ENCODE results near the gene MAST4.

MAST4 gene

DNA sequence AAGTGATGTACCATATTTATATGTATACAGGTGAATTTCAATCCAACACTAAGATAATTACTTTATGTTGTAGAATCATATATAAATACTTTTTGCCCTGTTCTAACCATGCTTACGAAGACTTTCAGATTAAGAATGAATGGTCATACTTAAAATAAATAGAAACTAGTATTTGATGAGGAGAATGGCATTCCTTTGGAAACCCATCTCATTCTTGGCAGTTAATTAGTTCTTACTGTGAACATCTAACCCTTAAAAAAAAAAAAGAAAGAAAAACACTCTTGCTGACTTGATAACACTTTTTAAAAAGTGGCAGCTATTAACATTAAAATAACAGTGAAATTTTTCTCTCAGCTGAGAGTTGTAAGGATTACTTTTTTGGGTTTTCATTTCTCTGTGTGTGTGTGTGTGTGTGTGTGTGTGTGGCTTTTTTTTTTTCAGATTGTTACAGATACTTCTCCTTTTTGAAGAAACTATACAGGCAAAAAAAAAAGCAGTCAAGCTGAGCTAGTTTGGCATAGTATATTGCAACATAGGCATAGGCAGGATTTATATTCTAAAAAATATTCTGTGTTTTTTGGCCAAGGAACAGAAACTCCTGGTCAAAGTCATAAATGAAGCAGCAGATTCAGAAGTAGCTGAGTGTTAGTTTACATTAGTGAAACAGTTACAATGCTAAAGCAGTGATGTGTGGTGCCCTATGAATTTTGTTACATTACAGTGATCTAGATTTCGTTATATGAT lies 436.9 kb downstream of the MAST4 start:
- no peak for DNase-seq (ENCODE audit: low read depth, low spot score)
- H3K9ac ChIP-seq (ENCODE audit: insufficient read length): no peak overlapping the region

DNA sequence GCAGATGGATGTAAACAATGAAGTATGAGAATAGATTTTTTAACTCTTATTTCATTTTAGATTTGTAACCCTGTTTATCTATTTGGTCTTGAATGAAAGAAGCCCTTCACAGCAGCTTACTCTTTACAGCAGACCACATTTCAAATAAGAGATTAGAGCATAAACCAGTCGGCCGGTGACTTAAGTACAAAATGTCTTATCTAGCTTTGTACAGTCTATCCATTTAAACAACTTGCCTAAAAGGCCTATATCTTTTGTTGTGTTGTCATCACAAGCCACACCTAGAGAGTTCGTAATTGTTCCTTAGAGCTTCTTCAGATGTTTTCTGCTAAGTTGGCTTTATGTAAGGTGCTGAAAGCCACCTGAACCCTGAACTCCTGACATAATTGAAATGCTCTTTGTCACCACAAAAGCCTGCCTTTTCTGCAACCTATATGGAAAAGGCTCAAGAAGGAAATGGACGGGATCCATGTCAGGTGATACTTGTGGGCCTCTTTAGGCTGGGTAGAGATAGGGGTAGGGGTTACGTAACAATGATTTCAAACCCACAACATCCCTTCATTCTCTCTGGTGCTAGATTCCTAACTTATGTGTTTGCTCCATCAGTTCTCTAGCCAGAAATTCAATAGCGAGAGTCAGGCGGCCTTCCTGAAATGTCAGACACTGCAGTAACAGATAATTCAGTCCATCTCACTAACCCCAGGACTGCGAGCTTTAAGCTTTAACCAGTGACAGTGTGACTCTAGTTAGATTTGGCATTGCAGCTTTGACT lies 437.9 kb downstream of the MAST4 start:
- Histone ChIP-seq H3K4me3 (no peak overlapping the region), H3K9me3 (ENCODE audit: low read depth, low read length) (no peaks in the 10 kb centered on the region), H3K9ac (ENCODE audit: insufficient read length) (no peak overlapping the region), H3K36me3 (ENCODE audit: insufficient read depth, low read length) (no peaks in the 10 kb centered on the region), H3K27ac (no peak overlapping the region)
- TF ChIP-seq FOXP2 (optimal IDR thresholded peaks at IDR 0.05; ENCODE audit: control extremely low read depth, extremely low read length, insufficient read depth) (no peak), EZH2 (IDR thresholded peaks at IDR 0.05) (no peak), POLR2AphosphoS5 (IDR thresholded peaks at IDR 0.05; ENCODE audit: borderline replicate concordance, low read depth, low read length) (no peak)
- DNase-seq (ENCODE audit: low read depth, low spot score): no peak

More for the DNA sequence above, 436.9 kb downstream of the MAST4 start:
- Histone ChIP-seq H3K36me3 (ENCODE audit: insufficient read depth, low read length) (no peaks in the 10 kb centered on the region), H3K27ac (no peak overlapping the region), H3K4me3 (no peak overlapping the region), H3K9me3 (ENCODE audit: low read depth, low read length) (no peaks in the 10 kb centered on the region)
- no peak for TF ChIP-seq FOXP2 (optimal IDR thresholded peaks at IDR 0.05; ENCODE audit: control extremely low read depth, extremely low read length, insufficient read depth)

DNA sequence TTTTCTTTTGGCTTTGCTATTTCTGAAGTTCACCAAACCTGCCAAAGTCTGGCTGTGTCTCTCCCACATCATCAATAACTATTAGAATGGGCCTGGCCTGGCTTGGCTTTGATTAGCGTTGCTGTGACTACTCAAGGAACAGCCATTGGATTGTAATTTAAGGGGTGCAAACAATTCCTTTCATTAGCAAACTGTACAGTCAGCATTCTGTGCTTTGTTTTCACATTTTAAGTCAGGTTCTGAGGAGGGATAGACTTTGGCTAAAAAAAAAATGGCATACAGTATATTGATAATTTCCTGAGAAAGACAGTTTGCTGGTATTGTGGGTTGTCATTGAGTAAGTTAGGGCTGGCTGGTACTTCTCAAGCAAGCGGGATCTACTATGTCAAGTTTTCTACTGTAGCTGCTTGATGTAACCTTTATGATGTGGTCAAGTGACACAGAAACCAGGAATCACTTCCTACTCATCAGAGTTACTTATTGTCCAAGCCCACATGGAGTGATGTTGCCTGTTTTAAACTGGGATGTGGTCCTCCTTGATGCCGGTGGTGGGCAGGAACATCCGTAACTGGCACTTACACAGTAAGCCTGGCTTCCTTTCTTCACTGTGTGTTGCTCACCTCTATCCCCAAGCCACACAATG lies 439.0 kb downstream of the MAST4 start:
- TF ChIP-seq POLR2AphosphoS5 (IDR thresholded peaks at IDR 0.05; ENCODE audit: borderline replicate concordance, low read depth, low read length) (no peak), FOXP2 (optimal IDR thresholded peaks at IDR 0.05; ENCODE audit: control extremely low read depth, extremely low read length, insufficient read depth) (no peak), EZH2 (IDR thresholded peaks at IDR 0.05) (no peak)
- Histone ChIP-seq H3K4me3 (no peak overlapping the region), H3K27ac (no peak overlapping the region), H3K9me3 (ENCODE audit: low read depth, low read length) (no peaks in the 10 kb centered on the region), H3K36me3 (ENCODE audit: insufficient read depth, low read length) (no peaks in the 10 kb centered on the region), H3K9ac (ENCODE audit: insufficient read length) (no peak overlapping the region)
- no peak for DNase-seq (ENCODE audit: low read depth, low spot score)

DNA sequence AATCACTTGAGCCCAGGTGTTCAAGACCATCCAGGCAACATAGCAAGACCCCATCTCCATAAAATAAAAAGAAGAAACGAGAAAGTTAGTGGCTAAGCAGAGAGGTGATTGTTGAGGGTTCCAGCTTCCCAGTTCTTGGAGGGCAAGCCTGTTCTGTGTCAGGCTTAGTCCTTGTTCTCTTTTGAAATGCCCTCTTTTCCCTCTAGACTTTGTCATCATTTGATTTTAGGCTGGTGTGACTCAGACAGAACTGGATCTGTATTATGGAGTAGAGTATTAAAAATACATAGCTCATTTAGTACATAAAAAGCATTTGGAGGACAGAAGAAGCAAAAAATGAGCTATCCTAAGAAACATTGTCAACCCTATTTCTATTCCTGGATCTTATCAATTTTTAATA lies 441.0 kb downstream of the MAST4 start:
- Histone ChIP-seq H3K9me3 (ENCODE audit: low read depth, low read length) (no peaks in the 10 kb centered on the region), H3K9ac (ENCODE audit: insufficient read length) (no peak overlapping the region), H3K4me3 (no peak overlapping the region), H3K36me3 (ENCODE audit: insufficient read depth, low read length) (no peaks in the 10 kb centered on the region), H3K27ac (no peak overlapping the region)
- no peak for DNase-seq (ENCODE audit: low read depth, low spot score)
- TF ChIP-seq POLR2AphosphoS5 (IDR thresholded peaks at IDR 0.05; ENCODE audit: borderline replicate concordance, low read depth, low read length) (no peak), EZH2 (IDR thresholded peaks at IDR 0.05) (no peak), FOXP2 (optimal IDR thresholded peaks at IDR 0.05; ENCODE audit: control extremely low read depth, extremely low read length, insufficient read depth) (no peak)

DNA sequence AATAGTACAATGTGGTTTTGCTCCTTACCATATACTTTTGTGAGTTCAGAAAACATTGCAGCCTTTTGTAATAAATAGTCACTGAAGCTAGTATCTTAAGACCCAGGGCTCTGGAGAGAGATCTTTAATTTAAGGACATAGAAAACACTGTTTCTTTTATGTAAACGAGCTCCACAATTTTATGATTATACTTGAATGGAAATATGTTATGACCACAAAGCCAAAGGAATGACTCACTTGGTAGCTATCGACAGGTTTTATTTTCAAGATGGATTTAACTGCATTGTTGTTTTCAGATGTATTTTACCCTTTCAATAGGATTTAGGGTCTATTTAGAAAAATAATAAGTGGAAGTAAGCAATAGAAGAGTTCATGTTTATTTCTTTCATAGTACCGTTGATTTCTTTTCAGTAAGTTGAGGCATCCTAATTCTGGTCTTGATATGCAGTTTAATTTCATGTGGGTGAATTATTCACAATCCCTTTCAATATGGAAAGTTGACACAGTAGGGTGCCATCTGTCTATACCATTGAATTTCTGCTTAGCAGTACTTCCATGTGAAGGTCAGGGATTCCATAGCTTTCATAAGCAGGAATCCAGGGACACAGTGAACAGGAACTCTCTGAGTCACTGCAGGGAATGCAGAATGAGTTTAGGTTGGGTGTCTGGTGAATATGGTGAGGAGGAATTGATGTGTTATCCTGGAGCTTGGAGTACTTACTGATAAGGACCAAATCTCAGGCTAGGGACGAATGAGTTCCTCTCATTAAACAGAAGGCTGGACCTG lies 442.8 kb downstream of the MAST4 start:
- TF ChIP-seq POLR2AphosphoS5 (IDR thresholded peaks at IDR 0.05; ENCODE audit: borderline replicate concordance, low read depth, low read length): no peak
- no peak for TF ChIP-seq EZH2 (IDR thresholded peaks at IDR 0.05)
- TF ChIP-seq FOXP2 (optimal IDR thresholded peaks at IDR 0.05; ENCODE audit: control extremely low read depth, extremely low read length, insufficient read depth): no peak
- Histone ChIP-seq H3K36me3 (ENCODE audit: insufficient read depth, low read length) (no peaks in the 10 kb centered on the region), H3K9me3 (ENCODE audit: low read depth, low read length) (no peaks in the 10 kb centered on the region), H3K9ac (ENCODE audit: insufficient read length) (no peak overlapping the region), H3K4me3 (no peak overlapping the region), H3K27ac (no peak overlapping the region)
- DNase-seq (ENCODE audit: low read depth, low spot score): no peak

DNA sequence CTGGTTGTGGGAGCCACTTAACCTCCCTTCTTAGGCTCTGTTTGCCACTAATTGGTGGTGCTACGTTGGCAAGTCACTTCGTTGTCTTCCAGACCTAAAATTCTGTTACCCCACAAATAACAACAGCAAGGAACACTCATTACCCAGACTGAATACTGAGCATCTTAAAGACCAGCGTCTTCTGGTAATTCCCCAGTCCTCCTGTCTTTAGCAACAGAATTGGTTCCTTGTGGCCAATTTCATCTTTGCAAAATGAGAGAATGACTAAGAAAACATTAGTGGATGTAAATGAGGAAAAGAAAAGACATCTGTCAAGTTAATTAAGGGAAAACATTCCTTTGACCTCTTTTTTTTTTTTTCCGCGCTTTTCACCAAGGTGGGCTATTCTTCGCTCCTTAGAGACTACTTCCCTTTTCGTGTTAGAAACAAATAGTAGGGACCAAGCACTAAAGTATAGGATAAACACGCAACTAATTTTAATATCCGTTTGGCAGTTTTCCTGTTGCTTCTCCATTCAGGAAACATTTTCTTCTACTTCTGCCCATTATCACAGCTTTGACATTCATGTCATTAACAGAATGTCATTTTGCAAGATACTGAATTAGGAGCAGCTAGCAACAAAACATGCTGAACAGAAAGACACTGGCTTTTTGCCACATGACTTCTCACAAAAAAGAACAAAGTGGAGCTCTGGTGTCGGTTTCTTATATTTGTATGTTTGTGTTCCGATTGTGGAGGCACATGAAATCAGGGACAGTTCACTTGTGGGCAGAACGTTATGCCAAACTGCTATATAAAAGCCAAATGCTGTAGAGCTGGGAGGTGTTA lies 446.2 kb downstream of the MAST4 start:
- H3K9ac ChIP-seq (ENCODE audit: insufficient read length): no peak overlapping the region
- H3K36me3 ChIP-seq (ENCODE audit: insufficient read depth, low read length): no peaks in the 10 kb centered on the region
- no peak overlapping the region for H3K4me3 ChIP-seq
- H3K9me3 ChIP-seq (ENCODE audit: low read depth, low read length): no peaks in the 10 kb centered on the region
- H3K27ac ChIP-seq: no peak overlapping the region
- DNase-seq (ENCODE audit: low read depth, low spot score): no peak
- TF ChIP-seq EZH2 (IDR thresholded peaks at IDR 0.05): no peak
- no peak for TF ChIP-seq FOXP2 (optimal IDR thresholded peaks at IDR 0.05; ENCODE audit: control extremely low read depth, extremely low read length, insufficient read depth)
- no peak for TF ChIP-seq POLR2AphosphoS5 (IDR thresholded peaks at IDR 0.05; ENCODE audit: borderline replicate concordance, low read depth, low read length)

DNA sequence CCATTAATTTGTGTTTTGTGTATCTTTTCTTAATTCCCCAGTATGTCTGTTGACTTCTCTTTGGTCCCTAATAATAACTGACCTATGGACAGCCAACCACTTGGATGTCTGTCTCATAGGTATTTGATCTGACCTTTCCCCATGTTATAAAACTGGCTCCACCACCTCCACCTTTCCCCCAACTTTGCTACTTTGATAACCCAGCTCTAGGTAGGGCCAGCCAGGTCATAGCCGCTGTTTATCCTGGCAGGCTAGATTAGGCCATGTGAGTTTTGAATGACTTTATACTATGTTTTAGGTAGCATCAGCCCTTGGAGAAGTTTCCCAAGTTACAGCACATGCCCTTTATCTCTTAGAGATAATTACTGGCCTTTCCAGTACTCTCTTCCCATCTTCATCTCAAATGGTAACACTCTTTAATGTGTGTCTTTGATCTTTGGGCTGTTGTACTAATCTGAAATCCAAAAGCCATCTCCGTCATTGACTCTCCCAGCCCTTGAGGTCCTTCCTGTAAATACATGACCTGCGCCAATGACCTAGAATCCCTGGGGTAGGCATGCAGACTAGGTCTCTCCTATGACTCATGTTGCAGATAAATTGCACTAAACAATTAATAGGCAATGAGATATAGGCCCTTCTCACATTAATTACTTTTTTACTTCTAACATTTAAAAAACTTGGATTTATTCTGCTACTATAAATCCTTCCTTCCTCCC lies 447.8 kb downstream of the MAST4 start:
- H3K9ac ChIP-seq (ENCODE audit: insufficient read length): no peak overlapping the region
- no peak for TF ChIP-seq FOXP2 (optimal IDR thresholded peaks at IDR 0.05; ENCODE audit: control extremely low read depth, extremely low read length, insufficient read depth)
- no peak for TF ChIP-seq POLR2AphosphoS5 (IDR thresholded peaks at IDR 0.05; ENCODE audit: borderline replicate concordance, low read depth, low read length)
- TF ChIP-seq EZH2 (IDR thresholded peaks at IDR 0.05): no peak
- no peak for DNase-seq (ENCODE audit: low read depth, low spot score)
- no peak overlapping the region for H3K4me3 ChIP-seq
- H3K36me3 ChIP-seq (ENCODE audit: insufficient read depth, low read length): no peaks in the 10 kb centered on the region
- H3K9me3 ChIP-seq (ENCODE audit: low read depth, low read length): no peaks in the 10 kb centered on the region
- H3K27ac ChIP-seq: no peak overlapping the region

Measured in SK-N-MC (cell line).